Suprapubic skin (tissue), 4 donors: ENCODE data around the gene TAOK2. TPM values are rescaled to one million over a fixed set of nuclear protein-coding genes. Genes with fewer than 3 reads are reported as not detected.
"Not testable (repeated sequence)": the region's sequence is repeated elsewhere in the genome, so short reads cannot be mapped to it uniquely, and the experiment has no call there.

Experiments used
- DNase-seq, 2 donors: peaks; one replicate each; pipeline ENCODE4 v3.0.0-alpha.2; 2019; ENCODE audit warnings: low spot score in 2 of 2
- H3K27ac ChIP-seq: fragments of 200-600 bp; sonication (generic); one replicate; pipeline ENCODE4 v1.5.1; 2019
- H3K27me3 ChIP-seq: fragments of 200-600 bp; sonication (generic); one replicate; pipeline ENCODE4 v1.5.1; 2019
- H3K36me3 ChIP-seq: fragments of 200-600 bp; sonication (generic); one replicate; pipeline ENCODE4 v1.5.1; 2019
- H3K4me1 ChIP-seq: fragments of 200-600 bp; sonication (generic); one replicate; pipeline ENCODE4 v1.5.1; 2019
- H3K4me3 ChIP-seq: fragments of 200-600 bp; sonication (generic); one replicate; pipeline ENCODE4 v1.5.1; 2019; ENCODE audit warnings: mild to moderate bottlenecking
- H3K9me3 ChIP-seq: fragments of 200-600 bp; sonication (generic); one replicate; pipeline ENCODE4 v1.5.1; 2019
- CTCF ChIP-seq, 2 donors: fragments of 200-600 bp in 1 of 2; fragments of 450-650 bp in 1 of 2; sonication (generic) in 1 of 2; IDR thresholded peaks; one replicate each; pipeline ENCODE4 v1.5.1; 2016 to 2019; ENCODE audit warnings: antibody characterized with exemption in 2 of 2, mild to moderate bottlenecking in 1 of 2, moderate library complexity in 1 of 2
- EP300 ChIP-seq: sonication (generic); formaldehyde crosslinking; IDR thresholded peaks from one replicate; pipeline ENCODE4 v1.6.1; 2017; ENCODE audit warnings: antibody characterized with exemption
- POLR2A ChIP-seq, 2 donors: fragments of 450-650 bp; IDR thresholded peaks; one replicate each; pipeline ENCODE4 v1.6.1; 2017; ENCODE audit warnings: antibody characterized with exemption in 2 of 2, mild to moderate bottlenecking in 2 of 2, moderate library complexity in 2 of 2
- POLR2AphosphoS5 ChIP-seq, 3 donors: sonication (generic); formaldehyde crosslinking; IDR thresholded peaks; one replicate each; pipeline ENCODE4 v1.6.1; 2017; ENCODE audit warnings: antibody characterized with exemption in 3 of 3
- WGBS: methylation state at CpG from one replicate; pipeline ENCODE4 v1.1.5; 2018; 5-methylcytosine and 5-hydroxymethylcytosine counted together
- total RNA-seq, 4 donors: library from RNA; depleted of rRNA; stranded (reverse); fragments of >200 nt; gene quantifications; one replicate each; pipeline ENCODE4 v1.1.0, GENCODE V29; 2016

TAOK2 gene
- total RNA-seq, 4 donors from 2014 or later, result 29.1 to 54.4 (median 39.1) TPM

DNA sequence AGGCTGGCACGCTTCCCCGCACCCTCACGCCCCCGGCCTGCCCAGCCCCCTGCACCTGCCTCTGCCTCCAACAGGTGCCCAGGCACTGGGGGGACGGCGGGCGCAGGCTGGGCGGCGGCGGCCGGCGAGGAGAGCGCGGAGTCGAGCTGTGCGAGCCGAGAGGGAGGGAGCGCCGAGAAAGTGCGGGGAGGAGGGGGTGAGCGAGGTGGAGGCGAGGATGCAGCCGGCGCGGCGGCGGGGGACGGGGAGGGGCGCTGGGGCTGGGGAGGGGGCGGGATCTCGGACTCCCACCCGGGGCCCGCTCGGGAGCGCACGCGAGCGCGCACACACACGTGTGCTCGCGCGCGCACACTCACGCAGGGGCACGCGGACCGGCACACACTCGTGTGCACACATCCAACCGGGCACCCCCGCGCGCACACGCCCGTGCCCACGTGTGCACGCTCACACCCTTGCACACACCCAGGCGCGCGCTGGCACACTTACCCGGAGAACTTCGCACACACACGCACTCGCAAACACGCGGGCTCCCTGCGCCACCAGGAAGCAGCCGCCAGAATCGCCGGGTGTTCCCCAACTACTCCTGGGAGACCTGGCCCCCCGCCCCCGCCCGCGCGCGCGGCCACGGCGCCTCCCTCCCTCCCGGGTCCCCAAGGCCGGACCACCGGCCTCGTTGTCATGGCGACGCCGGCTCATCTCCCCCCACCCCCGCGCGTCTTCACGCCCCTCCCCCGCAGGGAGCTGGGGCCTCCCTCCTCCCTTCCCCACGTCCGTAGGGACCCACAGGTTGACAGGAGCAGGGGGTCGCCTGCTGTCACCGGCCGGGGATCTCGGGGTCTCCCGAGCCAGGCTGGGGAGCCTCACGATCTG, 37.4 kb downstream of the TAOK2 start, which contains the start of gene DOC2A:
Gene DOC2A (minus strand): TSS at position 184 of the 870 bp plus-strand sequence. CDS start 805 bp downstream, outside the sequence.
- TF ChIP-seq CTCF (IDR thresholded peaks at IDR 0.05) (no peak), POLR2AphosphoS5 (IDR thresholded peaks at IDR 0.05) (no peak), EP300 (no peak), POLR2A (IDR thresholded peaks at IDR 0.05) (no peak)

DNA sequence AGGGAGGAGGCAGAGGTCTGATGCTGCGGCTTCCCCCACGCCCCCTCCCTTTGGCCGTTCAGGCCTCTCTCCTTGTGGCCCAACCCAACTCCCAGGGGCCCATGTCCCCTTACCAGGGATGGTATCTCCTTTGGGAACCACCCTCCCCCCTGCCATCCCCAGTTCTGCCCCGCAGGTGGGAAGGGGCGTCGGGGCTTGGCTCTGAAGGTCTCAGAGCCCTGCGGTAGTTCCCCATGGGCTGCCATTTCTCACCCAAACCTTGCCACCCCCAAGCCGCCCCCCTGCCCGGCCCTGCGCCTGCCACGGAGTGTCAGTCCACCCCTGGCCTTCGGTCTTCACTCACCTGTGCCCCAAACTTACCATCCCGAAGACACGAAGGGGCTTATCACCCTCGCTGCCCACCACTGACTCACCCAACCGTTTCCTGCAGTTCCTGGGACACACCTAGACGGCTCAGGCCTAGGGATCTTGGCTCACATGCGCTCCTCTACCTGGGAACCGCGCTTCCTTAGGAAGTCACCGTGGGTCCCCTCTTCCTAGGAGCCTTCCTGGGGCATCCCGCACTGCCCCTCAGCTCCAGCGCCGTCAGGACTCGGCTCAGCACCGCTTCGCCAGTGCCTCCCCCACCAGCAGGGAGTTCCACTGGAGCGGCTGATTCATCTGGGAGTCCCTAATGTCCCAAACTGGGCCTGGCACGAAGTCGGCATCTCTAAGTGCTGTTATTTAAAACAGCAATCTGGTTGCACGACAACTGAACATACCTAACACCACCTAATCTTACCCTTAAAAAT, 38.2 kb downstream of the TAOK2 start:
- DNase-seq, result no peak
- Histone ChIP-seq H3K27me3 (peaks cover 40% of the 10 kb centered on the region), H3K4me1 (peaks cover 25% of the 10 kb centered on the region), H3K27ac (no peak overlapping the region), H3K4me3 (peak overlapping the region; percentile 58), H3K36me3 (no peaks in the 10 kb centered on the region), H3K9me3 (no peaks in the 10 kb centered on the region)
- 21% methylated on average over 22 of the region's 31 CpGs for WGBS
- no peak for TF ChIP-seq POLR2A (IDR thresholded peaks at IDR 0.05)
- TF ChIP-seq POLR2AphosphoS5 (IDR thresholded peaks at IDR 0.05), result no peak
- no peak for TF ChIP-seq EP300
- no peak for TF ChIP-seq CTCF (IDR thresholded peaks at IDR 0.05)

More for the DNA sequence above, 37.4 kb downstream of the TAOK2 start, which contains the start of gene DOC2A:
- H3K4me3 ChIP-seq, result peak within 1 kb of the TSS; percentile 58
- H3K4me1 ChIP-seq, result peaks cover 25% of the 10 kb centered on the region
- no peaks in the 10 kb centered on the region for H3K36me3 ChIP-seq
- H3K27me3 ChIP-seq, result peaks cover 40% of the 10 kb centered on the region
- 0% methylated on average over 21 of the region's 99 CpGs for WGBS
- H3K9me3 ChIP-seq, result no peaks in the 10 kb centered on the region
- no peak within 1 kb of the TSS for H3K27ac ChIP-seq
- no peak for DNase-seq

GRCh38 chr16:30012598-30012997, 38.9 kb downstream of the TAOK2 start:
- WGBS, result 81% methylated on average over 14 of the region's 14 CpGs
- not testable (repeated sequence) for H3K9me3 ChIP-seq, H3K4me3 ChIP-seq

DNA sequence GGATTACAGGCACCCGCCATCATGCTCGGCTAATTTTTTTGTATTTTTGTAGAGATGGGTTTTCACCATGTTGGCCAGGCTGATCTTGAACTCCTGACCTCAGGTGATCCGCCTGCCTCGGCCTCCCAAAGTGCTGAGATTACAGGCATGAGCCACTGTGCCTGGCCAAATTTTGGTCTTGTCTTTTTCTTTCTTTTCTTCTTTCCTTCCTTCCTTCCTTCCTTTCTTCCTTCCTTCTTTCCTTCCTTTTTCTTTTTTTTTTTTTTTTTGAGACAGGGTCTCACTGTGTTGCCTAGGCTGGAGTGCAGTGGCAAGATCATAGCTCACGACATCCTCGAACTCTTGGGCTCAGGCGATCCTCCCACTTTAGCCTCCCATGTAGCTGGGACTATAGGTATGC, 41.8 kb downstream of the TAOK2 start:
- not testable (repeated sequence) for H3K36me3 ChIP-seq, H3K4me3 ChIP-seq, H3K27ac ChIP-seq, DNase-seq, H3K9me3 ChIP-seq
- Histone ChIP-seq H3K4me1 (peaks cover 15% of the 10 kb centered on the region), H3K27me3 (peaks cover 20% of the 10 kb centered on the region)
- WGBS, result 91% methylated on average over 7 of the region's 7 CpGs

More at GRCh38 chr16:30012598-30012997, 38.9 kb downstream of the TAOK2 start:
- TF ChIP-seq CTCF (IDR thresholded peaks at IDR 0.05), result peak in 1 of 2 donors; percentile 4
- H3K27ac ChIP-seq, DNase-seq, H3K36me3 ChIP-seq: not testable (repeated sequence)
- H3K4me1 ChIP-seq, result peaks cover 25% of the 10 kb centered on the region
- peaks cover 40% of the 10 kb centered on the region for H3K27me3 ChIP-seq

GRCh38 chr16:30016555-30017276, 43.0 kb downstream of the TAOK2 start:
- 78% methylated on average over 8 of the region's 8 CpGs for WGBS
- H3K4me1 ChIP-seq, result peaks cover 11% of the 10 kb centered on the region
- H3K27ac ChIP-seq, result no peak overlapping the region
- DNase-seq, result no peak
- peaks cover 7% of the 10 kb centered on the region for H3K27me3 ChIP-seq
- no peaks in the 10 kb centered on the region for H3K9me3 ChIP-seq
- TF ChIP-seq EP300 (no peak), CTCF (IDR thresholded peaks at IDR 0.05) (no peak), POLR2AphosphoS5 (IDR thresholded peaks at IDR 0.05) (no peak), POLR2A (IDR thresholded peaks at IDR 0.05) (no peak)
- no peak overlapping the region for H3K4me3 ChIP-seq
- H3K36me3 ChIP-seq, result no peaks in the 10 kb centered on the region
